Measurements from ENCODE around the gene STXBP2. TPM values are rescaled to one million over a fixed set of nuclear protein-coding genes. Genes with fewer than 3 reads are reported as not detected.

STXBP2 gene
- total RNA-seq, 1 experiment from 2014 or later = 92.5 TPM

DNA sequence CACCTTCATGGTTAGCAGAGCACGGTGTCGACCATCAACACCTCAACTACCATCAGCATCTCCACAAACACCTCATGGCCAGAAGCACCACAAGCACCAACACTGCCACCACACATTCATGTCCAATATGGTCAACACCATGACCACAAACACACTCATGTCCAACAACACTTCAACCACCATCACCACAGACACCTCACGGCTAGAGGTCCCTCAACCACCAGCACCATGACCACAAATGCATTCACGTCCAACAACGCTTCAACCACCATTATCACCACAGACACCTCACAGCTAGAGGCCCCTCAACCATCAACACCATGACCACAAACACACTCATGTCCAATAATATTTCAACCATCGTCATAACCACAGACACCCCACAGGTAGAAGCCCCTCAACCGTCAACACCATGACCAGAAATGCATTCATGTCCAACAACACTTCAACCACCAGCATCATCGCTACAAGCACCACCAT is 53.9 kb downstream of the STXBP2 start:
- TF ChIP-seq, protein P1, sequence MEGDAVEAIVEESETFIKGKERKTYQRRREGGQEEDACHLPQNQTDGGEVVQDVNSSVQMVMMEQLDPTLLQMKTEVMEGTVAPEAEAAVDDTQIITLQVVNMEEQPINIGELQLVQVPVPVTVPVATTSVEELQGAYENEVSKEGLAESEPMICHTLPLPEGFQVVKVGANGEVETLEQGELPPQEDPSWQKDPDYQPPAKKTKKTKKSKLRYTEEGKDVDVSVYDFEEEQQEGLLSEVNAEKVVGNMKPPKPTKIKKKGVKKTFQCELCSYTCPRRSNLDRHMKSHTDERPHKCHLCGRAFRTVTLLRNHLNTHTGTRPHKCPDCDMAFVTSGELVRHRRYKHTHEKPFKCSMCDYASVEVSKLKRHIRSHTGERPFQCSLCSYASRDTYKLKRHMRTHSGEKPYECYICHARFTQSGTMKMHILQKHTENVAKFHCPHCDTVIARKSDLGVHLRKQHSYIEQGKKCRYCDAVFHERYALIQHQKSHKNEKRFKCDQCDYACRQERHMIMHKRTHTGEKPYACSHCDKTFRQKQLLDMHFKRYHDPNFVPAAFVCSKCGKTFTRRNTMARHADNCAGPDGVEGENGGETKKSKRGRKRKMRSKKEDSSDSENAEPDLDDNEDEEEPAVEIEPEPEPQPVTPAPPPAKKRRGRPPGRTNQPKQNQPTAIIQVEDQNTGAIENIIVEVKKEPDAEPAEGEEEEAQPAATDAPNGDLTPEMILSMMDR (conservative IDR thresholded peaks at IDR 0.05) = no peak
- no peak overlapping the region for H3K23ac ChIP-seq (ENCODE audit: insufficient read length, low read depth, low read length)
- no peak for DNase-seq
- no peak overlapping the region for H2AFZ ChIP-seq (ENCODE audit: low read length)
- H3K9me3 Mint-ChIP-seq = no peaks in the 10 kb centered on the region
- H2BK120ac ChIP-seq (ENCODE audit: low read depth, low read length, poor library complexity, severe bottlenecking) = no peak overlapping the region
- no peaks in the 10 kb centered on the region for H3K4me1 ChIP-seq (ENCODE audit: insufficient read depth, low read length)
- no peak overlapping the region for H4K5ac ChIP-seq (ENCODE audit: insufficient read length, low read depth, low read length)
- peaks cover 21% of the 10 kb centered on the region for H3K27me3 Mint-ChIP-seq (ENCODE audit: low read depth)
- no peak overlapping the region for H4K91ac ChIP-seq (ENCODE audit: insufficient read length, low read depth, low read length)
- H3T11ph ChIP-seq (ENCODE audit: low read length) = no peak overlapping the region
- peaks cover 4% of the 10 kb centered on the region in 2 experiments for H3K4me1 Mint-ChIP-seq
- H3K79me2 ChIP-seq (ENCODE audit: insufficient read depth, low read length) = no peaks in the 10 kb centered on the region
- H2BK5ac ChIP-seq (ENCODE audit: insufficient read length, low read length) = no peak overlapping the region
- H3K23me2 ChIP-seq (ENCODE audit: insufficient read length, low read depth, low read length, poor library complexity, severe bottlenecking) = no peaks in the 10 kb centered on the region
- H3K4me3 Mint-ChIP-seq = no peak overlapping the region
- no peak overlapping the region for H3K18ac ChIP-seq (ENCODE audit: insufficient read length, low read depth, low read length)
- no peak overlapping the region for H3K56ac ChIP-seq (ENCODE audit: insufficient read length, low read depth, low read length)
- H3K27ac Mint-ChIP-seq = no peak overlapping the region
- no peak overlapping the region for H3K4me2 ChIP-seq (ENCODE audit: insufficient read depth, insufficient read length, low read length)
- H3K9me3 ChIP-seq (ENCODE audit: control insufficient read depth, low read depth, low read length) = no peaks in the 10 kb centered on the region
- H4K8ac ChIP-seq (replicated peaks; ENCODE audit: insufficient read length, low read depth, low read length) = no peak overlapping the region
- no peaks in the 10 kb centered on the region for H3K27me3 ChIP-seq (ENCODE audit: insufficient read depth, low read length)
- no CpG with 5 or more reads among the region's 8 CpGs for WGBS (ENCODE audit: extremely low coverage, insufficient read length, low lambda C conversion rate)
- no peak overlapping the region for H3K14ac ChIP-seq (ENCODE audit: insufficient read depth, low read length)
- H3K4ac ChIP-seq (ENCODE audit: low read depth, low read length) = no peak overlapping the region
- H2BK15ac ChIP-seq (ENCODE audit: low read depth, low read length) = no peak overlapping the region
- no peaks in the 10 kb centered on the region; a peak in 1 of 7 replicates for H3K36me3 Mint-ChIP-seq (ENCODE audit: insufficient read depth in 1 of 3, low read depth in 3 of 3)
- no peak overlapping the region for H3K9ac ChIP-seq (ENCODE audit: extremely low read depth, insufficient read length, low read length)
- H2BK12ac ChIP-seq (ENCODE audit: insufficient read length, low read depth, low read length) = no peak overlapping the region
- no peak overlapping the region for H3K27ac ChIP-seq (ENCODE audit: insufficient read length, low read depth, low read length)
- H3K79me1 ChIP-seq (ENCODE audit: insufficient read depth, low read depth, low read length, poor library complexity, severe bottlenecking) = no peaks in the 10 kb centered on the region
- H2BK20ac ChIP-seq (ENCODE audit: low read depth, low read length, poor library complexity, severe bottlenecking) = no peak overlapping the region
- no peak overlapping the region for H2AK5ac ChIP-seq (ENCODE audit: insufficient read length, low read length)
- H4K20me1 ChIP-seq (ENCODE audit: control insufficient read depth, insufficient read depth, insufficient read length) = peaks cover 2% of the 10 kb centered on the region
